Natural killer cell (primary cell): ENCODE measurements around the gene PHLDB2. TPM values are rescaled to one million over a fixed set of nuclear protein-coding genes. Genes with fewer than 3 reads are reported as not detected.

ENCODE experiments used
- ATAC-seq, 3 donors: fragments of 150-1000 bp in 2 of 3; fragments of 200-7000 bp in 1 of 3; cut with Tn5 transposase; 1 replicate in 1 of 3; 2 replicates in 2 of 3; pipeline ENCODE4 v1.10.0; 2021; ENCODE audit warnings: mild to moderate bottlenecking in 2 of 3, moderate library complexity in 2 of 3
- DNase-seq, 2 donors: peaks; one replicate each; pipeline versions ENCODE4 v3.0.0 to v3.0.0-alpha.2; 2013 to 2021; ENCODE audit warnings: mixed read lengths in 1 of 2
- H3K27ac ChIP-seq: one replicate; pipeline ENCODE4 v1.5.1; 2013; ENCODE audit warnings: mild to moderate bottlenecking, low read length
- H3K27me3 ChIP-seq: one replicate; pipeline ENCODE4 v1.6.1; 2013; ENCODE audit warnings: low read length; ENCODE audit not compliant: control insufficient read depth, insufficient read depth
- H3K36me3 ChIP-seq: one replicate; pipeline ENCODE4 v1.6.1; 2013; ENCODE audit warnings: low read length; ENCODE audit not compliant: control insufficient read depth, insufficient read depth
- H3K4me1 ChIP-seq: one replicate; pipeline ENCODE4 v1.6.1; 2013; ENCODE audit warnings: low read length; ENCODE audit not compliant: control insufficient read depth, insufficient read depth
- H3K4me3 ChIP-seq: one replicate; pipeline ENCODE4 v1.5.1; 2013; ENCODE audit warnings: low read length
- H3K9me3 ChIP-seq: one replicate; pipeline ENCODE4 v1.6.1; 2013; ENCODE audit warnings: low read length; ENCODE audit not compliant: control insufficient read depth, insufficient read depth
- H3K27ac Mint-ChIP-seq, 2 donors: one replicate each; pipeline ENCODE4 v1.8.0; 2022; ENCODE audit warnings: mild to moderate bottlenecking in 2 of 2, mixed read lengths in 2 of 2, moderate library complexity in 1 of 2
- H3K27me3 Mint-ChIP-seq, 2 donors: one replicate each; pipeline ENCODE4 v1.8.0; 2022; ENCODE audit warnings: low read depth in 2 of 2, mixed read lengths in 2 of 2
- H3K36me3 Mint-ChIP-seq: one replicate; pipeline ENCODE4 v1.8.0; 2022; ENCODE audit warnings: mixed read lengths
- H3K4me1 Mint-ChIP-seq, 2 donors: one replicate each; pipeline ENCODE4 v1.8.0; 2022; ENCODE audit warnings: mixed read lengths in 2 of 2
- H3K4me3 Mint-ChIP-seq: one replicate; pipeline ENCODE4 v1.8.0; 2022; ENCODE audit warnings: mild to moderate bottlenecking, moderate library complexity, mixed read lengths
- H3K9me3 Mint-ChIP-seq, 2 donors: one replicate each; pipeline ENCODE4 v1.8.0; 2022; ENCODE audit warnings: mixed read lengths in 2 of 2
- WGBS: methylation state at CpG from one replicate; pipeline ENCODE4 v1.1.7; 2013; ENCODE audit warnings: missing lambda C conversion rate; ENCODE audit not compliant: insufficient coverage; 5-methylcytosine and 5-hydroxymethylcytosine counted together
- intact Hi-C: fragments of 100-400 bp; cut with micrococcal nuclease; formaldehyde crosslinking; loops from one replicate; pipeline ENCODE4 v1.14.2; 2022
- total RNA-seq, 4 donors: library from RNA; stranded (reverse); fragments of 120-200 nt in 1 of 4; gene quantifications; one replicate each; pipeline versions ENCODE4 v1.2.3 to v1.2.4, GENCODE V29; 2013 to 2022
- TF ChIP-seq, protein P1 (sequence below): fragments of 200-600 bp; IDR thresholded peaks from one replicate; pipeline ENCODE4 v1.8.0; 2022; ENCODE audit warnings: antibody characterized with exemption

PHLDB2 gene
- total RNA-seq, 3 donors from 2014 or later (not counting 1 experiment from before 2014, with no cell fraction given): 63.3 to 93.4 (median 64.0) TPM

DNA sequence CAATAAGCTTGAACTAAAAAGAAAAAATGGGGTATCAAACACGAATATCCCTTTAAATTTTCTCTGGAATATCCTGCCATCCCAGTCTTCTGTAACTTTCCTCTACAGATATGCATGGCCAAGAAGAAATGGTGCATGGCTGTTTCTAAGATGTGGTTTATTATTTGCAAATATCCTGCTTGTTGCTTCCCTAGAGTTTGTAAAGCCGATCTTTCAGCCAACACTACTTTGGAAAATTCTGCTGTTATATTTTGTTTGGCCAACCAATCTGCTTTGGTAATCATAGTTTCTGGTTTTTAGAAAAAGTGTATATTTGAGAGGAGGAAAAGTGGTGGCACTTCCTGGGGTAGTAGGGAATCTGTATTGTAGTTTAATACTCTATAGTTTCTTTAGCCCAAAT lies 13.9 kb downstream of the PHLDB2 start:
- peaks cover 5% of the 10 kb centered on the region for H3K36me3 Mint-ChIP-seq
- DNase-seq (no peak), ATAC-seq (no peak)
- H3K36me3 ChIP-seq: no peaks in the 10 kb centered on the region
- H3K9me3 Mint-ChIP-seq: no peaks in the 10 kb centered on the region
- 100% methylated on average over 2 of the region's 2 CpGs for WGBS
- H3K27ac Mint-ChIP-seq: no peak overlapping the region
- no peak overlapping the region for H3K27ac ChIP-seq
- no peak overlapping the region for H3K4me3 Mint-ChIP-seq
- no peaks in the 10 kb centered on the region for H3K27me3 ChIP-seq
- no peaks in the 10 kb centered on the region for H3K9me3 ChIP-seq
- no peak overlapping the region for H3K4me3 ChIP-seq
- no peaks in the 10 kb centered on the region for H3K27me3 Mint-ChIP-seq
- H3K4me1 ChIP-seq: no peaks in the 10 kb centered on the region
- TF ChIP-seq, protein P1, sequence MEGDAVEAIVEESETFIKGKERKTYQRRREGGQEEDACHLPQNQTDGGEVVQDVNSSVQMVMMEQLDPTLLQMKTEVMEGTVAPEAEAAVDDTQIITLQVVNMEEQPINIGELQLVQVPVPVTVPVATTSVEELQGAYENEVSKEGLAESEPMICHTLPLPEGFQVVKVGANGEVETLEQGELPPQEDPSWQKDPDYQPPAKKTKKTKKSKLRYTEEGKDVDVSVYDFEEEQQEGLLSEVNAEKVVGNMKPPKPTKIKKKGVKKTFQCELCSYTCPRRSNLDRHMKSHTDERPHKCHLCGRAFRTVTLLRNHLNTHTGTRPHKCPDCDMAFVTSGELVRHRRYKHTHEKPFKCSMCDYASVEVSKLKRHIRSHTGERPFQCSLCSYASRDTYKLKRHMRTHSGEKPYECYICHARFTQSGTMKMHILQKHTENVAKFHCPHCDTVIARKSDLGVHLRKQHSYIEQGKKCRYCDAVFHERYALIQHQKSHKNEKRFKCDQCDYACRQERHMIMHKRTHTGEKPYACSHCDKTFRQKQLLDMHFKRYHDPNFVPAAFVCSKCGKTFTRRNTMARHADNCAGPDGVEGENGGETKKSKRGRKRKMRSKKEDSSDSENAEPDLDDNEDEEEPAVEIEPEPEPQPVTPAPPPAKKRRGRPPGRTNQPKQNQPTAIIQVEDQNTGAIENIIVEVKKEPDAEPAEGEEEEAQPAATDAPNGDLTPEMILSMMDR: no peak
- peaks cover 47 to 61% of the 10 kb centered on the region in 2 donors for H3K4me1 Mint-ChIP-seq
- intact Hi-C loops: no loop called here

DNA sequence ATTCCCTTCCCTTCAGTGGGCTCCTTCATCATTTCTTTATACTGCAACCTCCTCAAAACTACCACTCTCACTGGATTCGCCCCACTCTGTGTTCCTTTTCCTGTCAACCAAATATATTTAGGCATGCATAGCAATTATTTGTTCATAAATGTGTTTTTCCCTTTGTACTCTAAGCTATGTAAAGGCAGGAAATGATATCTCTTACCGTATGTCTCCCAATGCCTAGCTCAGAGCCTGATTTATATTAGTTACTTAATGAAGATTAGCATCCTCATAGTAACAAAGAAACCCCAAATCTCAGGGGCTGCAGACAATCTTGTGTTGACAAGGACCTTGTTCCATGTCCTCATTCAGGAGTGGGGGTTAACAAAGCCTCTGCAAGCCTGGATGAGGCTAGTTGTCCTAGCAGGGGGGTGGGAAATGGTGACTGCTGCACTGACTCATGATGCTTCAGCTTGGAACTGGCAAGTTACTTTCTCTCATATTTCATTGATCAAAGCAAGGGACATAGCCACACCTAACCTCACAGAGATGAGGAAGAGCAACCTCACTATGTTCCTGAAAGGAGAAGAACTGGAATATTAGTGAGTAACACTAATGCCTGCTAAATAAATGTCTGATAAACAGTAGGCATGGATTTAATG lies 15.2 kb downstream of the PHLDB2 start:
- TF ChIP-seq, protein P1: no peak
- H3K36me3 ChIP-seq: no peaks in the 10 kb centered on the region
- no peak overlapping the region for H3K4me3 ChIP-seq
- H3K27ac ChIP-seq: no peak overlapping the region
- Mint-ChIP-seq H3K4me1 (peaks cover 55 to 68% of the 10 kb centered on the region in 2 donors), H3K4me3 (no peak overlapping the region), H3K36me3 (peaks cover 5% of the 10 kb centered on the region), H3K9me3 (no peaks in the 10 kb centered on the region), H3K27me3 (no peaks in the 10 kb centered on the region), H3K27ac (peak overlapping the region in 1 of 2 donors; percentile 35)
- H3K4me1 ChIP-seq: no peaks in the 10 kb centered on the region
- H3K9me3 ChIP-seq: no peaks in the 10 kb centered on the region
- WGBS: 83% methylated on average over 1 of the region's 2 CpGs
- intact Hi-C loops: no loop called here
- no peaks in the 10 kb centered on the region for H3K27me3 ChIP-seq
- DNase-seq: no peak
- peak in 1 of 3 donors; percentile 32 for ATAC-seq

GRCh38 chr3:111881480-111881879 lies 22.4 kb downstream of the PHLDB2 start:
- H3K4me3 Mint-ChIP-seq: no peak overlapping the region
- Histone ChIP-seq H3K9me3 (no peaks in the 10 kb centered on the region), H3K36me3 (peaks cover 12% of the 10 kb centered on the region), H3K4me1 (peaks cover 3% of the 10 kb centered on the region), H3K4me3 (no peak overlapping the region), H3K27me3 (no peaks in the 10 kb centered on the region), H3K27ac (no peak overlapping the region)
- H3K4me1 Mint-ChIP-seq: peaks cover 58 to 79% of the 10 kb centered on the region in 2 donors
- H3K27ac Mint-ChIP-seq: peak overlapping the region; percentile 9 to 64
- TF ChIP-seq, protein P1: no peak
- ATAC-seq: no peak
- intact Hi-C loops: no loop called here
- DNase-seq: no peak
- peaks cover 13% of the 10 kb centered on the region for H3K36me3 Mint-ChIP-seq
- H3K9me3 Mint-ChIP-seq: no peaks in the 10 kb centered on the region
- no peaks in the 10 kb centered on the region for H3K27me3 Mint-ChIP-seq

DNA sequence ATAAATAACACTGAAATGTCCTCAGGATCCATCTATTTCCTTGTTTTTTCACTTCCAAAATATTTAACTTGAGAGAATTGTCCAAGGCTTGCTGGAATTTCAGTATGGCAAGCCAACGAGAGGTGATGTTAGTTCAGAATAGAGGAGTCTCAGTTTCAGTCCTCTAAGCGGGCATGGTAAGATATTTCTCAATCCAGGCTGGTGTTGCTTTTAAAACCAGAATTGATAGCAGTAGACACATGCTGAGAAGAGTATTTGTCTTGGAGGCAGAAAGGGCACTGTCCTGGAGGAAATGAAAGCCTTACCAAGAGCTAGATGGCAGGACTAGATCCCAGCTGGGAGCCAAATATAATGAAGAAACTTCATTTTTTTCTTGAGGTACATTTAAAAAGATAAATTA lies 23.1 kb downstream of the PHLDB2 start:
- no peaks in the 10 kb centered on the region for H3K9me3 ChIP-seq
- intact Hi-C loops: no loop called here
- no peaks in the 10 kb centered on the region for H3K27me3 ChIP-seq
- peaks cover 61 to 83% of the 10 kb centered on the region in 2 donors for H3K4me1 Mint-ChIP-seq
- H3K36me3 Mint-ChIP-seq: peaks cover 16% of the 10 kb centered on the region
- peaks cover 3% of the 10 kb centered on the region for H3K4me1 ChIP-seq
- H3K27me3 Mint-ChIP-seq: no peaks in the 10 kb centered on the region
- ATAC-seq (peak in 1 of 3 donors; percentile 6), DNase-seq (no peak)
- no peak overlapping the region for H3K27ac ChIP-seq
- 88% methylated on average over 2 of the region's 2 CpGs for WGBS
- no peak overlapping the region for H3K4me3 ChIP-seq
- TF ChIP-seq, protein P1: no peak
- no peak overlapping the region for H3K4me3 Mint-ChIP-seq
- H3K36me3 ChIP-seq: peaks cover 12% of the 10 kb centered on the region
- no peaks in the 10 kb centered on the region for H3K9me3 Mint-ChIP-seq
- peak overlapping the region; percentile 80 to 82 for H3K27ac Mint-ChIP-seq
